ELR (cell line): ENCODE measurements around the gene FGGY.
A peak's percentile ranks its signal among the peaks of the same experiment; 100 is the strongest.
"Not testable (repeated sequence)": the region's sequence is repeated elsewhere in the genome, so short reads cannot be mapped to it uniquely, and the experiment has no call there.

ENCODE experiments used
- DNase-seq: peaks from one replicate; pipeline ENCODE4 v3.0.0-alpha.2; 2015; ENCODE audit warnings: low read depth

The FGGY gene

DNA sequence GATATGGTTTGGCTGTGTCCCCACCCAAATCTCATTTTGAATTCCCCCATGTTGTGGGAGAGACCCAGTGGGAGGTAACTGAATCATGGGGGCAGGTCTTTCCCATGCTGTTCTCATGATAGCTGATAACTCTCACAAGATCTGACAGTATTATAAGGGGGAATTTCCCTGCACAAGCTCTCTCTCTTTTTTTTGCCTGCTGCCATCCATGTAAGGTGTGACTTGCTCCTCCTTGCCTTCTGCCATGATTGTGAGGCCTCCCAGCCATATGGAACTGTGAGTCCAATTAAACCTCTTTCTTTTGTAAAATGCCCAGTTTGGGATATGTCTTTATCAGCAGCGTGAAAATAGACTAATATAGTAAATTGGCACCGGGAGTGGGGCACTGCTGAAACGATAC, 439.0 kb downstream of the FGGY start:
- DNase-seq: not testable (repeated sequence)

DNA sequence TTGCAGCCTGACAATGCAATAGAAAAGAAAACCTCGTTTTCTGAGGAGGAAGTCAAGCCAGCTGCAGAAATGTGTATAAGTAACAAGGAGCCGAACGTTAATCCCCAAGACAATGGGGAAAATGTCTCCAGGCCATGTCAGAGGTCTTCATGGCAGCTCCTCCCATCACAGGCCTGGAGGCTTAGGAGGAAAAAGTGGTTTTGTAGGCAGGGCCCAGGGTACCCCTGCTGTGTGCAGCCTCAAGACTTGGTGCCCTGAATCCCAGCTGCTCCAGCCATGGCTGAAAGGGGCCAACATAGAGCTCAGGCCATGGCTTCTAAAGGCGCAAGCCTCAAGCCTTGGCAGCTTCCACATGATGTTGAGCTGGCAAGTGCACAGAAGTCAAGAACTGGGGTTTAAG, 439.9 kb downstream of the FGGY start:
- DNase-seq: no peak

- DNase-seq: no peak
Observed at GRCh38 chr1:59737638-59738037, 440.7 kb downstream of the FGGY start.

- DNase-seq: peak; percentile 4
Observed at GRCh38 chr1:59738152-59738551, 441.3 kb downstream of the FGGY start.

DNA sequence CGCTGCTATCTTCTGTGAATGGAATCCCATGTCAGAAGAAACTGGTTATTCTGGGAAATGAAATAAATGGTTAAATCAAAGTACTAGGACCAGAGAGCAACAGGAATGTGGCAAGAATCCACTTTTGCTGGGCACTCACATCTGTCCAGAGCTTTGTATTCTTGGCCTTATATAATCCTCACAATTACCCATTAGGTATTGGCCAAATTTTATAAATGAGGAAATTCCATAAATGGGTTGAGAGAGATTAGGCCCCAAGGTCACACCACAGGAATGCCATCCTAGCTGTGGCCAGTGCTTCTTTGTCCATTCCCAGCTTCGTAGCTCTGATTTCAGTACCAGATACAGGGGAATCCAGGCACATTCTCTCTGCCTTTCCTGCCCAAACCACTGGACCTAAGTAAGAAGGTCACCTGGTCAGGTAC, 441.7 kb downstream of the FGGY start:
- DNase-seq: peak; percentile 40

- no peak for DNase-seq
Observed at GRCh38 chr1:59739111-59739510, 442.2 kb downstream of the FGGY start.

- no peak for DNase-seq
Observed at GRCh38 chr1:59742526-59742925, 445.6 kb downstream of the FGGY start.

DNA sequence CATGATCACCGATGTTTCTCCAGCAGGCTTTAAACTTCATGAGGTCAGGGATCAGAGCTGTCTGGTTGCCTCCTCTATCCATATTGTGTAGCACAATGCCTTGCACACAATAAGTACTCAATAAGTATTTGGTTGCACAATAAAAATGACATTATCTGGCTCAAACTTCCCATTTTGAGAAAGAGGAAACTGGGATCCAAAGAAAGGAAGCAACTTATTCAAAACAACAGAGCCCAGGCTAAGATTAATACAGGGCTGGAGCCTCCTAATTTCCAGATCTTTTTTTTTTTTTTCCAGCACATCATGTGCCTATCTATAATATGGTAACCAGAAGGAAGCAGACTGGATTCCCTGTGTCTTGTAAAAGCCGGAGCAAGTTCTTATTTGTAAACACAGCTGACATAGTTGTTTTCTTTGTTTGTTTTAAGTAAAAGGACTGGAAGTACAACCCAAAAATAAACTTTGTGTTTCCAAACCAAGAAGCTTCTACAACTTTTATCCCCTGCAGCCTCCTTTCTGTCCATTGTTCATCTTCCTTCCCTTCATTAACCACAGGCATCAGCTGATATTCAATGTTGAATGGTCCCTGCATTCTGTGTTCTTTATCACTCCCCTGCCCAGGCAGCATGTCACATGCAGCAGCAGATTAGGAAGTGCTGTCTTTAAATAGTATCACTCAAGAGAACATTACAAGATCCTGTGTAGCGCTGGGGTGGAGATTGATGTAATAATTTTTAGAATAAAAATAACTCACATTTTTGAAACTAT, 446.6 kb downstream of the FGGY start:
- DNase-seq: no peak

GRCh38 chr1:59747420-59748024, 450.6 kb downstream of the FGGY start:
- DNase-seq: no peak

DNA sequence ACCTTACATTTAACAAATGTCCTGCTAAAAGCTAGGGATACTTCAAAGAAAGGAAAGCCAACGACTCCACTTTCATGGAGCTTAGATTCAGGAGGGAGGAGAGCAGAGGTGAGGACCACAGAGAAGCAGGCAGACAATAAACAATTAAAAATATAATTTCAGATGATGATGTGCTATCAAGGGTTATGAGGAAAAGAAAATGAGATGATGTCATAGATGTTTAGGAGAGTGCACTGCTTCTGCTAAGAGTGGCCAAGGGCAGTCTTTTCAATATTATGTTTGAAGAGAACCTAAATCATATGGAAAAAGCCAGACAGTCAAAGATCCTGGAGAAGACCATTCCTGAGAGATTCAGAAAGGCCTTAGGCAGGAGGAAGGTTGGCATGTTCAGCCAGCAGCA, 451.2 kb downstream of the FGGY start:
- DNase-seq: no peak

DNA sequence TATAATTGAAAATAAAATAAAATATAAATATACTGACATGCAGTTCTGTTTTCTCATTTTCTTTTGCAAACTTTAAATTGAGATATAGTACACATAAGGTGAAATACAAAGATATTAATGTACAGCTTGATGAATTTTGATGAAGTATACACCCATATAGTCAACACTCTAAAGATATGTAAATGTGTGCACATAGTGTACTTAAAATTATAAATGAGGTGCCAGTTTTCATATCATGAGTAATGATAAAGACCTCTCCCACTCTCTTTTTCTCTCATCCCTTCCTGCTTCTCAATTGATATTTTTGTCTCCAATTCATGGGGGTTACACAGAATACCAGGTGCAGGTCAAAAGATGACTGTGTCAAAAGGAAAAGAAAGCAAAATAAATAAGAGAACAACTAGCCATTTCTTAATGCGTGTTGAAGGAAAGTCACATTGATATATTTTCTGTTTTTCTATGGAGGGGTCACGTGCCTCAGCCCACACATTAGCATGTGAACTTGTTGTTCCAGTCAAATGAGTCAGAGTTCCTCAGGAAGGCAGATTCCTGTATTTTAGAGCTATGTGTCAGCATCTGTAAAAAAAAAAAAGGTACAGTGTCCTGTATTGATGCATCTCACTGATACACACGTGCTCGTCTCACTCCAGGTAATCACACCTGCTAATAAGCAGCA, 453.6 kb downstream of the FGGY start:
- DNase-seq: peak; percentile 93

- DNase-seq: no peak
Observed at GRCh38 chr1:59751004-59751395, 454.1 kb downstream of the FGGY start.

- DNase-seq: peak; percentile 13
Observed at GRCh38 chr1:59751801-59752200, 454.9 kb downstream of the FGGY start.

GRCh38 chr1:59752556-59753414, 455.9 kb downstream of the FGGY start:
- DNase-seq: no peak

GRCh38 chr1:59755069-59755685, 458.3 kb downstream of the FGGY start:
- DNase-seq: no peak

DNA sequence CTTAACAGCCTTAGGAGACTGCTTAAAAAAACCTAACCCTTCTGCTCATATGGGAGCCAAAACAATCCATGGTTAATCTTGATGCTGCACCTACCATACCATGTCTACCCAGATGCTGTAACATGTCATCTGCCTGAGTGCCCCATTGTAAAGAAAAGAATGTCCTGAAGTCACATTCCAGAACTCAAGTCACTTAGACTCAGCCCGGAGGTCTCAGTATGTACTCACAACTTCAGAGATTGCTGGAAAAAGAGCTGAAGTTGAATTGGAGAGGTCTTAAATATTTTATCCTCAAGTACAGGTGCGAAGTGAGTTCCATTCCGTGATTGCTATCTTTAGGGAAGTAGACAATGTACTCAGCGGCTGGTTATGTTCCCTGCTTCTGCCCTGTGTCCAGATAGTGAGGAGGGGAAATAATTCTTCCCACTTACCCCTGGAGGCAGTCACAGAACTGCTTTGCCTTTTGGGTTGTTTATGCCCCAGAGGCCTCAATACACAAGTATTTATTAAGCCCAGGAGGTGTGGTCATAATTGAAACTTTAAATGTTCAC, 460.4 kb downstream of the FGGY start:
- no peak for DNase-seq

GRCh38 chr1:59759156-59759925, 462.4 kb downstream of the FGGY start:
- DNase-seq: peak; percentile 82

- DNase-seq: no peak
Observed at GRCh38 chr1:59761443-59761842, 464.5 kb downstream of the FGGY start.

DNA sequence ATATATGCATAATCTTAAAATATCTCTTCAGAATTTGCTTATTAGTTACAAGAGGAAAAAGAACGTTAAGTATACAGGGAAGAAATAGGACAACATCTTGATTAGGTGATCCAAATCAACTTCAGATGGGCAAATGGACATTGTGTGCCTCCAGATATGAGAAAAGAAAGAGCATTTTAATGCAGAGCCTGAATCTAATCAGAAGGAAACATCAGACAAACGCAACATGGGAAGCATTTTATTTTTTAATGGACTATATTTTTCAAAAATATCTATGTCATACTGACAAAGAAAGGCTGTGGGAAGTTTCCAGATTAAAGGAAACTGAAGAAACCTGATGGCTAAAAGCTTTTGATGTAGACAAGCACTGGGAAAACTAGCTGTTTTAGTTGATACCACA, 466.5 kb downstream of the FGGY start:
- DNase-seq: no peak

- no peak for DNase-seq
Observed at GRCh38 chr1:59765011-59765730, 468.3 kb downstream of the FGGY start.
